Adrenal gland (tissue), 5 donors: ENCODE measurements around the gene PDK2.

ENCODE experiments used
- CTCF ChIP-seq, 6 experiments: fragments of 450-650 bp in 4 of 6; fragments of 200-600 bp in 2 of 6; sonication (generic) in 1 of 6; IDR thresholded peaks; 1 replicate in 5 of 6; 2 replicates in 1 of 6; pipeline versions ENCODE4 v1.5.1 to v1.8.0; 2016 to 2021; ENCODE audit warnings: antibody characterized with exemption in 6 of 6, mild to moderate bottlenecking in 2 of 6, moderate library complexity in 1 of 6
- POLR2A ChIP-seq, 2 donors: fragments of 450-650 bp; IDR thresholded peaks; one replicate each; pipeline ENCODE4 v1.6.1; 2017; ENCODE audit warnings: antibody characterized with exemption in 2 of 2, mild to moderate bottlenecking in 2 of 2, moderate library complexity in 1 of 2
- donor health status: DM: no; HTN: no; CAD: no.

GRCh38 chr17:50100921-50101345 is 5.8 kb downstream of the PDK2 start:
- no peak for TF ChIP-seq CTCF (IDR thresholded peaks at IDR 0.05)
- no peak for TF ChIP-seq POLR2A (IDR thresholded peaks at IDR 0.05)
